Breast epithelium (tissue), 4 donors: ENCODE measurements around the gene ZNF304. TPM values are rescaled to one million over a fixed set of nuclear protein-coding genes. Genes with fewer than 3 reads are reported as not detected.

Experiments
- DNase-seq, 2 donors: peaks; one replicate each; pipeline ENCODE4 v3.0.0-alpha.2; 2019; ENCODE audit warnings: low spot score in 2 of 2
- H3K27ac ChIP-seq, 2 donors: fragments of 200-600 bp; sonication (generic) in 1 of 2; one replicate each; pipeline ENCODE4 v1.5.1; 2016 to 2019; ENCODE audit warnings: mild to moderate bottlenecking in 1 of 2
- H3K27me3 ChIP-seq, 2 donors: fragments of 200-600 bp; sonication (generic) in 1 of 2; one replicate each; pipeline versions ENCODE4 v1.5.1 to v1.6.0; 2017 to 2019; ENCODE audit warnings: control low read depth in 1 of 2, mild to moderate bottlenecking in 1 of 2
- H3K36me3 ChIP-seq: fragments of 200-600 bp; one replicate; pipeline ENCODE4 v1.5.1; 2019
- H3K4me1 ChIP-seq, 2 donors: fragments of 200-600 bp; sonication (generic); one replicate each; pipeline ENCODE4 v1.5.1; 2016 to 2019; ENCODE audit warnings: control low read depth in 1 of 2
- H3K4me3 ChIP-seq, 3 donors: fragments of 200-600 bp; sonication (generic); 1 replicate in 2 of 3; 2 replicates in 1 of 3; pipeline ENCODE4 v1.5.1; 2016 to 2019; ENCODE audit warnings: mild to moderate bottlenecking in 3 of 3, moderate library complexity in 2 of 3
- H3K9me3 ChIP-seq, 2 donors: fragments of 200-600 bp; sonication (generic) in 1 of 2; one replicate each; pipeline ENCODE4 v1.5.1; 2016 to 2019; ENCODE audit warnings: control low read depth in 1 of 2
- POLR2A ChIP-seq: fragments of 450-650 bp; IDR thresholded peaks from one replicate; pipeline ENCODE4 v1.6.1; 2016; ENCODE audit warnings: antibody characterized with exemption, mild to moderate bottlenecking, moderate library complexity
- POLR2AphosphoS5 ChIP-seq, 3 donors: sonication (generic); formaldehyde crosslinking; IDR thresholded peaks; one replicate each; pipeline ENCODE4 v1.6.1; 2017; ENCODE audit warnings: antibody characterized with exemption in 3 of 3
- intact Hi-C: fragments of 100-400 bp; cut with DNase I; formaldehyde crosslinking; loops from one replicate; pipeline ENCODE4 v1.15.1; 2023; ENCODE audit warnings: low total_unique reads
- total RNA-seq, 3 donors: library from RNA; depleted of rRNA; stranded (reverse); fragments of >200 nt; gene quantifications; one replicate each; pipeline ENCODE4 v1.1.0, GENCODE V29; 2016
- TF ChIP-seq, protein P1 (sequence below), 3 donors: fragments of 450-650 bp; IDR thresholded peaks; one replicate each; pipeline ENCODE4 v1.5.1; 2016 to 2017; ENCODE audit warnings: antibody characterized with exemption in 3 of 3, mild to moderate bottlenecking in 3 of 3, moderate library complexity in 3 of 3

ZNF304 gene
- total RNA-seq, 3 donors from 2014 or later: 7.5 to 13.6 (median 8.2) TPM

DNA sequence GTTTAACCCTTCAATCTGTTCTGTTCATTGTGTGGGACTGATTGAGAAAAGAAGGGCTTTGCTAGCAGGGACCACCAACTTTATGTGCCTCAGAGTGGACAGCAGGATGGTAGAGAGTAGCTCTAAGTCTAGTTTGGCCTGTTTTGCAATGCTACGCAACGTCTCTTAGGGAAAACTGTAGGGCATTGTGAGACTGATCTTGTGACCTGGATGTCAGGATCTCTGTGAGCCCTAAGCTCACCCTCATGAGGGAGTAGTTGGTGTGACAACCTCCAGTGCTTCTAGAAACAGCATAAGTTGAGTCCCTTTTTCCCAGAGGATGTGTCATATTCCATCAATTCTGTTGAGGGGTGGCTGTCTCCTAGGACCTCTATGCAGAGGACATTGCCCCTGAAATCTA, 40.3 kb upstream of the ZNF304 start:
- DNase-seq: no peak
- TF ChIP-seq POLR2AphosphoS5 (IDR thresholded peaks at IDR 0.05) (no peak), POLR2A (no peak)
- TF ChIP-seq, protein P1, sequence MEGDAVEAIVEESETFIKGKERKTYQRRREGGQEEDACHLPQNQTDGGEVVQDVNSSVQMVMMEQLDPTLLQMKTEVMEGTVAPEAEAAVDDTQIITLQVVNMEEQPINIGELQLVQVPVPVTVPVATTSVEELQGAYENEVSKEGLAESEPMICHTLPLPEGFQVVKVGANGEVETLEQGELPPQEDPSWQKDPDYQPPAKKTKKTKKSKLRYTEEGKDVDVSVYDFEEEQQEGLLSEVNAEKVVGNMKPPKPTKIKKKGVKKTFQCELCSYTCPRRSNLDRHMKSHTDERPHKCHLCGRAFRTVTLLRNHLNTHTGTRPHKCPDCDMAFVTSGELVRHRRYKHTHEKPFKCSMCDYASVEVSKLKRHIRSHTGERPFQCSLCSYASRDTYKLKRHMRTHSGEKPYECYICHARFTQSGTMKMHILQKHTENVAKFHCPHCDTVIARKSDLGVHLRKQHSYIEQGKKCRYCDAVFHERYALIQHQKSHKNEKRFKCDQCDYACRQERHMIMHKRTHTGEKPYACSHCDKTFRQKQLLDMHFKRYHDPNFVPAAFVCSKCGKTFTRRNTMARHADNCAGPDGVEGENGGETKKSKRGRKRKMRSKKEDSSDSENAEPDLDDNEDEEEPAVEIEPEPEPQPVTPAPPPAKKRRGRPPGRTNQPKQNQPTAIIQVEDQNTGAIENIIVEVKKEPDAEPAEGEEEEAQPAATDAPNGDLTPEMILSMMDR (IDR thresholded peaks at IDR 0.05): no peak
- intact Hi-C loops: no loop called here

DNA sequence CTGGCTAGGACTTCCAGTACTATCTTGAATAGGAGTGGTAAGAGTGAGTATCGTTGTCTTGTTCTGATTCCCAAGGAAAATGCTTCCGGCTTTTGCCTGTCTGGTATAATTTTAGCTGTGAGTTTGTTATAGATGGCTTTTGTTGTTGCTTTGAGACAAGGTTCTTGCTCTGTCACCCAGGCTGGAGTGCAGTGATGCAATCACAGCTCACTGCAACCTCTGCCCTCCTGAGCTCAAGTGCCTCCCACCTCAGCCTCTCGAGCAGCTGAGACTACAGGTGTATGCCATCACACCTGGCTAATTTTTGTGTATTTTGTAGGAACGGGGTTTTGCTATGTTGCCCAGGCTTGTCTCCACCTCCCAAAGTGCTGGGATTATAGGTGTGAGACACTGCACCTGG, 36.9 kb upstream of the ZNF304 start:
- intact Hi-C loops: no loop called here
- Histone ChIP-seq H3K4me3 (no peak overlapping the region), H3K27ac (no peak overlapping the region), H3K27me3 (no peaks in the 10 kb centered on the region), H3K4me1 (no peaks in the 10 kb centered on the region), H3K9me3 (peaks cover 0 to 6% of the 10 kb centered on the region in 2 donors), H3K36me3 (no peaks in the 10 kb centered on the region)
- no peak for DNase-seq
- TF ChIP-seq, protein P1 (IDR thresholded peaks at IDR 0.05): no peak
- no peak for TF ChIP-seq POLR2A
- no peak for TF ChIP-seq POLR2AphosphoS5 (IDR thresholded peaks at IDR 0.05)

More for the DNA sequence above, 40.3 kb upstream of the ZNF304 start:
- no peaks in the 10 kb centered on the region for H3K27me3 ChIP-seq
- no peaks in the 10 kb centered on the region for H3K4me1 ChIP-seq
- H3K27ac ChIP-seq: no peak overlapping the region
- peaks cover 0 to 6% of the 10 kb centered on the region in 2 donors for H3K9me3 ChIP-seq
- H3K4me3 ChIP-seq: no peak overlapping the region
- no peaks in the 10 kb centered on the region for H3K36me3 ChIP-seq

DNA sequence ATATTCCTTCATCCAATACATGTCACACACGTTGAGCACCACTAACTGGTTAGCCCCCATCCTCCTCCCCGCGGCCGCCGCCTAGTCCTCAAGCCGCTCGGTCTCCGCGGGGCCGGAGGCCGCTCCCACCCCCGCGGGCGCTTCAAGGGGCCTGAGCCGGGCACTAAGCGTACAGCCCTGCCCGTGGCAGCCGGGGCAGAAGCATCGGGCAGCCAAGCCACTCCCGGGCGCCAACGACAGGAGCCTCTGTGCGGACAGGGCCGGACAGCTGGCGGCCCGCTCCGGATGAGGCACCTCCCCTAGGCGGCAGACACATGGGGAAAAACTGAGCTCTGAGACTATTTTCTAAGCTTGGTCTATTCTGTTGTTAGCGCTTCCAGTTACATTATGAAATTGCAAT, 33.6 kb upstream of the ZNF304 start:
- TF ChIP-seq POLR2AphosphoS5 (IDR thresholded peaks at IDR 0.05): no peak
- TF ChIP-seq, protein P1 (IDR thresholded peaks at IDR 0.05): no peak
- no peak for TF ChIP-seq POLR2A
- intact Hi-C loops: no loop called here
- Histone ChIP-seq H3K9me3 (peaks cover 0 to 2% of the 10 kb centered on the region in 2 donors), H3K36me3 (no peaks in the 10 kb centered on the region), H3K4me1 (peaks cover 0 to 7% of the 10 kb centered on the region in 2 donors), H3K27ac (no peak overlapping the region), H3K4me3 (peak overlapping the region in 1 of 3 donors; percentile 31), H3K27me3 (no peaks in the 10 kb centered on the region)
- no peak for DNase-seq

DNA sequence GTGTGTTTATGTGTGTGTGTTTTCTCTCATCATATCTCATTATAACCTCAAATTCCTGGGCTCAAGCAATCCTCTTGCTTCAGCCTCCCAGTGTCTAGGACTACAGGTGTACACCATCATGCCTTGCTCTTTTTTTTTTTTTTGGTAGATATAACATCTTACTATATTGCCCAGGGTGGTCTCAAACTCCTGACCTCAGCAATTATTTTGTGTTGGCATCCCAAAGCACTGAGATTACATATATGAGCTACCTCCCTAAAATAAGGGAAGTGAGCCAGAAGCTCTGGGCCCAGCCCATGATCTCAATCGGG, 31.2 kb upstream of the ZNF304 start:
- peak overlapping the region; percentile 92 to 93 for H3K27ac ChIP-seq
- DNase-seq: no peak
- intact Hi-C loops: no loop called here
- TF ChIP-seq POLR2A: no peak
- TF ChIP-seq, protein P1 (IDR thresholded peaks at IDR 0.05): no peak
- no peak for TF ChIP-seq POLR2AphosphoS5 (IDR thresholded peaks at IDR 0.05)
- peak overlapping the region; percentile 82 to 89 (median 86) for H3K4me3 ChIP-seq
- H3K36me3 ChIP-seq: peaks cover 12% of the 10 kb centered on the region
- no peaks in the 10 kb centered on the region for H3K27me3 ChIP-seq
- H3K9me3 ChIP-seq: peaks cover 3 to 18% of the 10 kb centered on the region in 2 donors
- peaks cover 0 to 7% of the 10 kb centered on the region in 2 donors for H3K4me1 ChIP-seq

DNA sequence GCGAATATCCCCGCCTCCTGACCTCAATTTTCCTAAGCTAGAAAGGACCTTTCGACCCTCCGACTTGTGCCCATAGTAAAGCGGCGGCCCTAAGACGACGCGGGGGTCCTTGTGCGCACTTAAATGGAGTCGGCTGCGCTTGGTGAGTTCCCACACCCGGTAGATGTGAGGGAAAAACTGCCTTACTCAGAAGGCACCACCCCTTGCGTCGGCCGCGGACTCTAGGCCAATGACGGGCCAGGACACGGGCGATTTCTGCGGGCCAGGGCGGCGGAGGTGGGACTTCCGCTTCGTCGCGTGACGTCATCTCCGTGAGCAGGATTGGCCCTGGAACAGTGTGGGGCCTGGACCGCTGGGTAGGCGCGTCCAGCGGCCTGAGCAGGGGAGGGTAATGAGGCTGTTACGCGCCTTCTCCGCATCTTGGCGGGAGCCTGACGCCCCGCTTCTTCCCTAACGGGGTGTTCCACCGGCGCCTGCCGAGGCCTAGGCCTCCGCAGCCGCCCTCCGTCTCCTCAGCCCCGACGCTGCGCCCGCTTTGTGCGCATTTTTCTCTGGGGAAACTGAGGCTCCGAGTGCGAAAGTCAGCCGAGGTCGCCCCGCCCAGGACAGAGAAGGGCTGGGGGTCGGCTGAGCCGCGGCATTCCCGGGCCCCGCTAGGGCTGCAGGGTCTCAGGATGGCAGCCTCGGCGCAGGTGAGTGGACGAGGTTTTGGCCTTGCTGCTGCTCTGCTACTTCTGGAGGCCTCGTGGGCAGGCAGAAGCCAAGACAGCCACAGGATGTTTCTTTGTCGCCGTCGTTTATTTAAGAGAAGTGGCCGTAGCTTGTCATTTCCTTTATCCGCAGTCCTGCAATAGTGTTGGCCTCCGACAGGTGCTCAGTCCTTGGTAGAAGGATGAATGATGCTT, 30.6 kb upstream of the ZNF304 start, which contains the start of gene ZNF543:
ZNF543 (plus strand) TSS at position 293 of the 905 bp plus-strand sequence; CDS start at position 675, 382 bp downstream.
- peak; percentile 95 to 97 for DNase-seq
- TF ChIP-seq, protein P1 (IDR thresholded peaks at IDR 0.05): peak in 1 of 3 donors; percentile 19
- TF ChIP-seq POLR2AphosphoS5 (IDR thresholded peaks at IDR 0.05): peak in 2 of 3 donors; percentile 53 to 93
- peak; percentile 50 for TF ChIP-seq POLR2A

More for the DNA sequence above, 30.6 kb upstream of the ZNF304 start, which contains the start of gene ZNF543:
- Histone ChIP-seq H3K4me3 (peak within 1 kb of the TSS; percentile 82 to 89 (median 86)), H3K9me3 (peaks cover 9 to 23% of the 10 kb centered on the region in 2 donors), H3K27ac (peak within 1 kb of the TSS; percentile 92 to 93), H3K4me1 (peaks cover 0 to 7% of the 10 kb centered on the region in 2 donors), H3K27me3 (no peaks in the 10 kb centered on the region), H3K36me3 (peaks cover 16% of the 10 kb centered on the region)
- intact Hi-C loops: no loop called here
